Cardiac fibroblast (primary cell): ENCODE data around the gene MYH9.

Source experiments
- DNase-seq, 2 donors: peaks; one replicate each; pipeline versions ENCODE4 v3.0.0 to v3.0.0-alpha.2; 2010; ENCODE audit warnings: low read depth in 2 of 2
- H3K4me3 ChIP-seq, 2 donors: replicated peaks in 1 of 2; 1 replicate in 1 of 2; 2 replicates in 1 of 2; pipeline ENCODE4 v1.5.1; 2011; ENCODE audit warnings: low read depth in 2 of 2, low read length in 2 of 2, mild to moderate bottlenecking in 2 of 2, moderate library complexity in 1 of 2
- TF ChIP-seq, protein P1 (sequence below): IDR thresholded peaks from one replicate; pipeline ENCODE4 v1.5.1; 2011; ENCODE audit warnings: low read depth, mild to moderate bottlenecking, low read length, inconsistent platforms

Gene MYH9

DNA sequence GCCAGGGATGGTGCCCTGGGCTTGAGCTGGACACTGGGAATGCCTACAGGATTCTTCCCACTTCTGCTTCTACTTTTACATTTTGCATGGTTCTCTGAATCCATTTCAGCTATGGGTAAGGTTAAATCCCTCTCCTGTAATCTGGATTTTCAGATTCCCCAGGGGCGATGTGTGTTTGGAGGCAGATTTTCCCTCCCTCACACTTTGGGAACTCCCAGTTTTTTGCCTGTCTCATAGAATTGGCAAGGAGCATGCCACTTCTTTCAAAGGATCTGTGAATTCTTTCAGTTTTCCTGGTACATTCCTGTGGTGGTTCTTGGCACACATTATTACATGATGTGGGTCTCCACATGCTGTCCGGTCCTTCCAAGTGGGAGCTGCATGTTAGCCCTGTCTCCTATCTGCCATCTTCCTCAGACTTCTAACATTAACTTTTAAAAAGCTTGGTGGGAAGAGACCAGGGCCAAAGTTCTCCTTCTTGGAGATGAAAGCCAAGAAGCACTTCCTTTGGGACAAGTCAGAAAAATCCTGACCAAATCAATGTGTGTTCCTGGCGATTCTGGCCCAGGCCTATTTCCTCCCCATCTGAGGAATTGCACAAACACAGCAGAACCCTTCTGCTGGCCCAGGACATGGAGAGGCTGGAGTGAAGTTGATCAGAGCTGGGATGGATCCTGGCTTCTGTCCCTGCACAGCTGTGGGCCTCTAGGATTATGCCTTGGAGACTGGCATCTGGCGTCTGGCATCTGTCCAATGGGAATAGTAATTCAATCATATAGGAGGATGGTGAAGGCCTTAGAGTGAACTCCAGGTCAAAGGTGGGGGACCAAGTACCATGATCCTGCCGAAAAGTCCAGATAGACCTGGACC is 143.0 kb downstream of the MYH9 start:
- peak; percentile 54 to 86 for DNase-seq
- no peak overlapping the region for H3K4me3 ChIP-seq
- TF ChIP-seq, protein P1, sequence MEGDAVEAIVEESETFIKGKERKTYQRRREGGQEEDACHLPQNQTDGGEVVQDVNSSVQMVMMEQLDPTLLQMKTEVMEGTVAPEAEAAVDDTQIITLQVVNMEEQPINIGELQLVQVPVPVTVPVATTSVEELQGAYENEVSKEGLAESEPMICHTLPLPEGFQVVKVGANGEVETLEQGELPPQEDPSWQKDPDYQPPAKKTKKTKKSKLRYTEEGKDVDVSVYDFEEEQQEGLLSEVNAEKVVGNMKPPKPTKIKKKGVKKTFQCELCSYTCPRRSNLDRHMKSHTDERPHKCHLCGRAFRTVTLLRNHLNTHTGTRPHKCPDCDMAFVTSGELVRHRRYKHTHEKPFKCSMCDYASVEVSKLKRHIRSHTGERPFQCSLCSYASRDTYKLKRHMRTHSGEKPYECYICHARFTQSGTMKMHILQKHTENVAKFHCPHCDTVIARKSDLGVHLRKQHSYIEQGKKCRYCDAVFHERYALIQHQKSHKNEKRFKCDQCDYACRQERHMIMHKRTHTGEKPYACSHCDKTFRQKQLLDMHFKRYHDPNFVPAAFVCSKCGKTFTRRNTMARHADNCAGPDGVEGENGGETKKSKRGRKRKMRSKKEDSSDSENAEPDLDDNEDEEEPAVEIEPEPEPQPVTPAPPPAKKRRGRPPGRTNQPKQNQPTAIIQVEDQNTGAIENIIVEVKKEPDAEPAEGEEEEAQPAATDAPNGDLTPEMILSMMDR = no peak

DNA sequence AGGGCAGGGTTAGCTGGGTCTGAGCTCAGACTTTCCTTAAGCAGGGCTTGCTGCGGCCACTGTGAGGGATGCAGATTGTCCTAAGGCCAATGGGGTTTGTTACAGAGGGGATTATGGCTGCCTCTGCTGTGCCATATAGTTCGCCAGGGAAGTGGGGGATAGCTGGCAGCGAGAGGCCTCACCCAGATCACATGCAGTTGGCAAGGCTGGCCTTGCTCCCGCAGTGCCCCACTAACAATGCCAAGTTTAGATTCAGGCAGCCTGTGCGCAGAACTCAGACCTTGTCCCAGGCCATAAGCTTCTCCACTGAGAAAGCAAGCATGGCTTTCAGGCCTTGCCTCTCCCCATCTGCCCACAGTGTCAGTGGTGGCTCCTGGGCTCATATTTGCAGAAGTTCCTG is 143.8 kb downstream of the MYH9 start:
- H3K4me3 ChIP-seq = no peak overlapping the region
- TF ChIP-seq, protein P1 = no peak
- DNase-seq = no peak

- peak within 1 kb of the TSS; percentile 72 to 82 for H3K4me3 ChIP-seq
- TF ChIP-seq, protein P1 = peak; percentile 68
- peak; percentile 93 to 95 for DNase-seq
These were observed 148.2 kb downstream of the MYH9 start, which contains the start of gene APOL2 for GRCh38 chr22:36239401-36240171. TSS of gene APOL2 (minus strand) at chr22:36239527. CDS start at chr22:36233162, 6,365 bp downstream.

DNA sequence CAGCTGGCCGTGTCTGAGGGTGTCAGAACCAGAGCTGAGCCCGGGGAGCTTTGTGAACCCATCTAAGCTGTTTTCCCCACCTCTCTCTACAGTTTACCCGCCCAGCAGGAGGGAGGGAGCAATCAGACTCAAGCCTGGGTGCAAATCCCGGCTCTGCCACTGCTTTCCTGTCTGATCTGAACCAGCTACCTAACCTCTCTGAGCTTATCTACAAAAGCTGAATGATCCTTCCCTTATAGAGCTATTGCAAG is 148.7 kb downstream of the MYH9 start:
- TF ChIP-seq, protein P1 = no peak
- no peak for DNase-seq

DNA sequence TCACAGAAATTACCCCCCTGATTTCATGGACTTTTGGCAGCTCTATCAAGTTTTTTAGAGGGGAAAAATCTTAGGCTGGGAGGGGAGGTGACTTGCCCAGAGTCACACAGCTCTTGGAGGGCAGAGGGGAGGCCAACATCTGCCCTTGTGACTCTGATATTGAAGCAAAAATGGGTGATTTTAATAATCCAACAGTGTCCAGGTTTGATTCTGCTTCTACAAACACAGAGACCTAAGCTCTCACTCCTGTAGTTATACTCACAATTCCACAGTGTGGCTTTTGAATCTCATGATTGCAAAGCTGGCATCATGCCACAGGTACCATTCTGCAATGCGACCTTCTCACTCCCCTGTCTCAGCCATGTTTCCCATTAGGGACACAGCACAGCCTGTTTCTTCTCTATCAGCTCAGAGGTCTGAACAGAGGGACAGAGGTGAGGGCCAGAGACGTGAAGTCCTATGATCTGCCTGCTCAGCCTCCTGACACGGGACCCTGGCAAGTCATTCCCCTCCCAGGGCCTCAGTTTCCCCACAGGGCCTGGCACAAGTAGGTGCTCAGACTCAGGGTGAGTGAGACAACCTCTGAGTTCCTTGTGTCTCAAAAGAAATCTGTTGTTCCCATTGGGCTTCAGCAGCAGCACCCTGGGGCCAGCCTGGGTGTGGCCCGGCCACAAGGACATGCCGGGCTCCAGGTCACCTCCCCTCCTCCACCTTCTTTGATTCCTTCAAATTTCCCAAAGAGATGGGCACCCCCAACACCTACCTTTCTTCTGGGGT is 149.2 kb downstream of the MYH9 start:
- H3K4me3 ChIP-seq = peak overlapping the region; percentile 72 to 82
- TF ChIP-seq, protein P1 = no peak
- peak; percentile 26 for DNase-seq

More for the DNA sequence above, 148.7 kb downstream of the MYH9 start:
- H3K4me3 ChIP-seq = peak overlapping the region; percentile 72 to 82
